GM18867 (cell line): ENCODE results near the gene IL32.

ENCODE experiments used
- ATAC-seq: cut with Tn5 transposase; IDR thresholded peaks from one replicate; pipeline ENCODE4 v1.9.1; 2021; ENCODE audit warnings: mild to moderate bottlenecking, moderate library complexity; ENCODE audit not compliant: unreplicated experiment

IL32 gene

DNA sequence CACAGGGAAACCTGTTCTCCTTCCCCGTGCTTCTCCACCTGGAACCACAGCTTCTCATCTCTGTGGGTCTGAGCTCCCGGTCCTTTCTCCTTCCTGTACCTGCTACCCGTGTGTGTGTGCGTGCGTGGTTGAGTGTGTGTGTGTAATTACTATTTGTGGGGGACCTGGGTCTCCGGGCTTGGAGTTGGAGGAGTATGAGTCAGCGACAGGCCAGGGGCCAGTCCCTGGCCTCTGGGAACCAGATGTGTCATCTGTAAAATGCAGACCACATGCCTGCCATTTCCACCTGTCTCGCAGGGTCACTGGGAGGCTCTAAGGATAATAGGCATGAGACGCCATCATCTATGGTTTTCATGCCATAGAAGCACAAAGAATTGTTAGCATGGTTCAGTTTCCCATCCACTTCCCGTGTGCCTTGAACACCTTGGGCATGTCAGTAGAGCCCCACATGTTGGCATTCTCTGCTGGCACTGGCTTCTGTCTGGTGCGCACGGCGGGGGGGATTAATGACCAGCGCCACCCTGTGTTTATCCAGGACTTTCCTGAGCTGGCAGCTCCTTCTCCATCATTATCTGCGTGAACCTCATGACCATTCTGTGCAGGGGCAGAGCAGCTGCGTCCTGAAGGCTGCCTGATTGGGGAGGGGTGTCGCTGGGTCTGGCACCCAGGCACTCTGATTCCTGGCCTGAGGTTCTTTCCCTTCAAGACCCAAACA is 48.5 kb downstream of the IL32 start:
- ATAC-seq, result no peak

DNA sequence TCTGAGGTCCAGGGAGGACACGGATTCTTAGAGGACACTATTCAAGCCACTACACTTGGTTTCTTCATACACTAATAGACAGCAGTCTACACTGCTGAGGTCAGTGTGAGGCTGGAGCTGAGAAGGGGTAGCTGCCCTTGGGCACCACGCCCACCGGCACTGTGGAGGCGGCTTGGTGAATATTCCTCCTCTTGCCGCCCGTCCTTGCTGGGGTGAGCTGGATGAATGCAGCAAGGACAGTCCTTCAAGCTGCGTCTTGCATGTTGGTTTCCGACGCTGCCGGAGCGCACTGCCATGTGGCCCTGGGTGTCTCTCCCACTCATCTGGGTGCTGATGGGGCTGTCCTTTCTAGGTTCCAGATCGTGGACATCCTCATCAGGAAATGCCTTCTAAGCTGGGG is 49.6 kb downstream of the IL32 start:
- ATAC-seq, result no peak

DNA sequence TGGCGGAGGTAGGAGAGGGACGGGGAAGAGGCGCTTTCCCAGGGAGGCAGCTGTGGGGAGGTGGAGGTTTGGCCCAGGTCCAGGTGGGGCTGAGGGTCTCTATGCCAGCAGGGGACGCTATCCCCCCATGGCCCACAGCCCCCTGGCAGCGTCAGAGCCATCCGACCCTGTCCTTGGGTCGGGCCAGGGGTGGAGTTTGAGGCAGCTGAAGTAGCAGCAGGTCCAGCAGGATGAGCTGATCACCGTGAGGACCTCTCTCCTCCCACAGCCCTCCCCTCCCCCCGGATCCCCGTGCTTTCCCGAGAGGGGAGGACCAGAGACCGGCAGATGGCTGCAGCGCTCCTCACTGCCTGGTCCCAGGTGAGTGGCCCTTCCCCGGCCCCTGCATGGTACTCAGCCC is 50.1 kb downstream of the IL32 start:
- no peak for ATAC-seq

GRCh38 chr16:3118204-3118790 is 52.9 kb downstream of the IL32 start:
- no peak for ATAC-seq

DNA sequence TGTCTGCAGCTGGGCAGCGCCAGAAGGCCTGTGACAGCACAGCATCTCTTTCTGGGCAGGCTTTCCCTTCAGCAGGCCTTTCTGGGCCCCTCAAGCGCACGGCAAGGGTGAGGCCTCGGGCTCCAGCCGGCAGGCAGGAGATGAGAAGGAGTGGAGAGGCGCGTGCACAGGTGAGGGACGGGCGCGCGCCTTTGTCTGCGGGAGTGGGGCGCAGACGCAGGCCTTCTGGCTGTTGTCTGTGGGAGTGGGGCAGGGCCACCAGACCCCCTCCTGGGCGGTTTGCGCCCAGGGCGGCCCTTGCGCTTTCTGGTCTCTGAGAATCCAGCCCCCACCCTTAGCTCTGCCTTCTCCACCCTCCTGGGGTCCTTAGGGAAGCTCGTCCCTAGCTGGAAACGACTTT is 53.4 kb downstream of the IL32 start:
- ATAC-seq, result no peak
